ENCODE measurements around the gene CCDC174.

- no peak for TF ChIP-seq EZH2 (IDR thresholded peaks at IDR 0.05; ENCODE audit: borderline replicate concordance, low read length)
- TF ChIP-seq, protein P1, sequence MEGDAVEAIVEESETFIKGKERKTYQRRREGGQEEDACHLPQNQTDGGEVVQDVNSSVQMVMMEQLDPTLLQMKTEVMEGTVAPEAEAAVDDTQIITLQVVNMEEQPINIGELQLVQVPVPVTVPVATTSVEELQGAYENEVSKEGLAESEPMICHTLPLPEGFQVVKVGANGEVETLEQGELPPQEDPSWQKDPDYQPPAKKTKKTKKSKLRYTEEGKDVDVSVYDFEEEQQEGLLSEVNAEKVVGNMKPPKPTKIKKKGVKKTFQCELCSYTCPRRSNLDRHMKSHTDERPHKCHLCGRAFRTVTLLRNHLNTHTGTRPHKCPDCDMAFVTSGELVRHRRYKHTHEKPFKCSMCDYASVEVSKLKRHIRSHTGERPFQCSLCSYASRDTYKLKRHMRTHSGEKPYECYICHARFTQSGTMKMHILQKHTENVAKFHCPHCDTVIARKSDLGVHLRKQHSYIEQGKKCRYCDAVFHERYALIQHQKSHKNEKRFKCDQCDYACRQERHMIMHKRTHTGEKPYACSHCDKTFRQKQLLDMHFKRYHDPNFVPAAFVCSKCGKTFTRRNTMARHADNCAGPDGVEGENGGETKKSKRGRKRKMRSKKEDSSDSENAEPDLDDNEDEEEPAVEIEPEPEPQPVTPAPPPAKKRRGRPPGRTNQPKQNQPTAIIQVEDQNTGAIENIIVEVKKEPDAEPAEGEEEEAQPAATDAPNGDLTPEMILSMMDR (IDR thresholded peaks at IDR 0.05; ENCODE audit: low read length) = no peak
These were observed 6.0 kb downstream of the CCDC174 start for GRCh38 chr3:14657579-14657978.
